22Rv1 (cell line): ENCODE data around the gene HSPB1.

Experiments used
- ZFX ChIP-seq: fragments of 450-650 bp; IDR thresholded peaks from 2 replicates; pipeline ENCODE4 v1.6.1; 2017; ENCODE audit warnings: antibody characterized with exemption, borderline replicate concordance
- TF ChIP-seq, protein P1 (sequence below): fragments of 450-650 bp; IDR thresholded peaks from 2 replicates; pipeline ENCODE4 v1.5.1; 2017; ENCODE audit warnings: mild to moderate bottlenecking

DNA sequence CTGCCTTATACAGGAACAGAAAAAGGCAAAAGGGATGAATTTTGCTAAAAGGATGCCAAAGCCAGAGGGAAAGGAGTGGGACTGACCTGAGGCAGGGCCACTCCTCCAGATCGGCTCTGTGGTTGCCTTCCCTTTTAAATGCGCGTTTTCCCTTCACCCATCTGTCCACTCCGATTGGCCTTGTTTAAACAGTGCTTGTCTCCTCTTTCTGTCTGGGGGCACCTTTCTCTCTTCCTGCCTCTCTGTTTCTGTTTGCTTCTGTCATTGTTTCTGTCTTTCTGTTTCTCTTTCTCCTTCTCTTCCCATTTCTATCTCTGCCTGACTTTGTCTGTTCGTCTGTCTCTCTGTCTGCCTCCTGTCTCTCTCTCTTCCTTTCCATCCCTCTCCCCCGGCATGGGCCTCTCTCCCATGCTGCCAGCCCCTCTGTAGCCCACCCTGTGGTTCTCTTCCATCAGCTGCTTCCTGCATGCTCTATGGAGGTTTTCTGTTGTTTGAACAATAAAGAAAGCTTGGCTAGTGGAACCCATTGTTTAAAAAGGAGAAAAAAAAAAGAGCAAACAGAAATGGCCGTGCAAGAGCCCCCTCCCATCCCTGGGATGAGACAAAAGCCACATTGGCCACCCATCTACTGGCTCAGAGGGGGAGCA is 29.5 kb upstream of the HSPB1 start:
- TF ChIP-seq, protein P1, sequence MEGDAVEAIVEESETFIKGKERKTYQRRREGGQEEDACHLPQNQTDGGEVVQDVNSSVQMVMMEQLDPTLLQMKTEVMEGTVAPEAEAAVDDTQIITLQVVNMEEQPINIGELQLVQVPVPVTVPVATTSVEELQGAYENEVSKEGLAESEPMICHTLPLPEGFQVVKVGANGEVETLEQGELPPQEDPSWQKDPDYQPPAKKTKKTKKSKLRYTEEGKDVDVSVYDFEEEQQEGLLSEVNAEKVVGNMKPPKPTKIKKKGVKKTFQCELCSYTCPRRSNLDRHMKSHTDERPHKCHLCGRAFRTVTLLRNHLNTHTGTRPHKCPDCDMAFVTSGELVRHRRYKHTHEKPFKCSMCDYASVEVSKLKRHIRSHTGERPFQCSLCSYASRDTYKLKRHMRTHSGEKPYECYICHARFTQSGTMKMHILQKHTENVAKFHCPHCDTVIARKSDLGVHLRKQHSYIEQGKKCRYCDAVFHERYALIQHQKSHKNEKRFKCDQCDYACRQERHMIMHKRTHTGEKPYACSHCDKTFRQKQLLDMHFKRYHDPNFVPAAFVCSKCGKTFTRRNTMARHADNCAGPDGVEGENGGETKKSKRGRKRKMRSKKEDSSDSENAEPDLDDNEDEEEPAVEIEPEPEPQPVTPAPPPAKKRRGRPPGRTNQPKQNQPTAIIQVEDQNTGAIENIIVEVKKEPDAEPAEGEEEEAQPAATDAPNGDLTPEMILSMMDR: no peak
- no peak for TF ChIP-seq ZFX
